HepG2 (cell line): ENCODE results near the gene USE1. TPM values are rescaled to one million over a fixed set of nuclear protein-coding genes. Genes with fewer than 3 reads are reported as not detected.
A peak's percentile ranks its signal among the peaks of the same experiment; 100 is the strongest.

ENCODE experiments used
- AGO1 ChIP-seq: fragments of 200-400 bp; formaldehyde crosslinking; IDR thresholded peaks from 2 replicates; pipeline ENCODE4 v1.6.1; 2017; ENCODE audit warnings: mild to moderate bottlenecking, low read depth, low read length, moderate library complexity; ENCODE audit not compliant: poor library complexity, severe bottlenecking
- BCL6 ChIP-seq: IDR thresholded peaks from 2 replicates; pipeline ENCODE4 v1.6.1; 2016; ENCODE audit warnings: missing genetic modification reagents, missing compliant biosample characterization
- HMG20A ChIP-seq: IDR thresholded peaks from 2 replicates; pipeline ENCODE4 v1.6.1; 2016; ENCODE audit warnings: borderline replicate concordance
- NR2F6 ChIP-seq, 2 experiments: IDR thresholded peaks; 2 replicates each; pipeline ENCODE4 v1.6.1; 2016; ENCODE audit warnings: antibody characterized with exemption in 1 of 2, mild to moderate bottlenecking in 1 of 2
- POLR2A ChIP-seq, 2 experiments: IDR thresholded peaks; 2 replicates each; pipeline ENCODE4 v1.6.1; 2011; ENCODE audit warnings: low read depth in 2 of 2, low read length in 2 of 2, mild to moderate bottlenecking in 1 of 2, moderate library complexity in 1 of 2; ENCODE audit not compliant: insufficient read depth in 1 of 2
- RARG ChIP-seq: sonication (generic); formaldehyde crosslinking; IDR thresholded peaks from 2 replicates; pipeline ENCODE4 v1.4.0; 2020; ENCODE audit warnings: low read depth, mild to moderate bottlenecking, missing genetic modification reagents
- ZBTB3 ChIP-seq: sonication (generic); formaldehyde crosslinking; IDR thresholded peaks from 2 replicates; pipeline ENCODE4 v1.4.0; 2020; ENCODE audit warnings: low read depth, mild to moderate bottlenecking, moderate library complexity, missing genetic modification reagents, borderline replicate concordance
- ZNF460 ChIP-seq: sonication (generic); formaldehyde crosslinking; IDR thresholded peaks from 2 replicates; pipeline ENCODE4 v1.5.1; 2020; ENCODE audit warnings: missing genetic modification reagents, mild to moderate bottlenecking, borderline replicate concordance
- ZNF558 ChIP-seq: sonication (generic); formaldehyde crosslinking; IDR thresholded peaks from 2 replicates; pipeline ENCODE4 v1.9.0; 2022; ENCODE audit warnings: mild to moderate bottlenecking, missing genetic modification reagents, borderline replicate concordance
- ZNF569 ChIP-seq: sonication (generic); formaldehyde crosslinking; IDR thresholded peaks from 2 replicates; pipeline ENCODE4 v1.5.0; 2020; ENCODE audit warnings: mild to moderate bottlenecking, missing genetic modification reagents, moderate library complexity, borderline replicate concordance
- ZNF605 ChIP-seq: sonication (generic); formaldehyde crosslinking; IDR thresholded peaks from 2 replicates; pipeline ENCODE4 v1.8.0; 2022; ENCODE audit warnings: mild to moderate bottlenecking, missing genetic modification reagents
- polyA plus RNA-seq, 8 experiments: library from polyadenylated mRNA; depleted of rRNA in 3 of 8; stranded (reverse) in 7 of 8; unstranded in 1 of 8; fragments of >200 nt; fragmentation: Illumina TruSeq in 4 of 8; extraction: Trizol in 4 of 8; gene quantifications; 2 replicates each; pipeline versions ENCODE4 v1.2.1 to v1.2.3, GENCODE V29; 2011 to 2016; ENCODE audit warnings: low read depth in 4 of 8, missing spikeins in 1 of 8, mixed read lengths in 1 of 8; ENCODE audit not compliant: insufficient read depth in 1 of 8
- total RNA-seq, 5 experiments: library from RNA; depleted of rRNA; stranded (reverse); fragments of >200 nt; fragmentation: Illumina TruSeq; extraction: Trizol; gene quantifications; 2 replicates each; pipeline ENCODE4 v1.2.3, GENCODE V29; 2016; ENCODE audit warnings: low read depth in 1 of 5
- TF ChIP-seq, protein P1 (sequence below): sonication (generic); formaldehyde crosslinking; IDR thresholded peaks from 2 replicates; pipeline ENCODE4 v1.5.0; 2020; ENCODE audit warnings: mild to moderate bottlenecking, missing genetic modification reagents
- TF ChIP-seq, protein P2 (sequence below): sonication (generic); formaldehyde crosslinking; conservative IDR thresholded peaks from 2 replicates; pipeline ENCODE4 v1.8.1; 2023; ENCODE audit warnings: missing genetic modification reagents
- TF ChIP-seq, protein P3 (sequence below): IDR thresholded peaks from 2 replicates; pipeline ENCODE4 v1.6.1; 2016; ENCODE audit warnings: missing genetic modification reagents, missing compliant biosample characterization
- TF ChIP-seq, protein P4 (sequence below): sonication (generic); formaldehyde crosslinking; IDR thresholded peaks from 2 replicates; pipeline ENCODE4 v1.4.0; 2020; ENCODE audit warnings: missing genetic modification reagents
- TF ChIP-seq, protein P5 (sequence below): sonication (generic); formaldehyde crosslinking; IDR thresholded peaks from 2 replicates; pipeline ENCODE4 v1.5.1; 2020; ENCODE audit warnings: missing genetic modification reagents, mild to moderate bottlenecking, borderline replicate concordance
- TF ChIP-seq, protein P6 (sequence below): sonication (generic); formaldehyde crosslinking; IDR thresholded peaks from 2 replicates; pipeline ENCODE4 v1.5.0; 2020; ENCODE audit warnings: mild to moderate bottlenecking, missing genetic modification reagents, borderline replicate concordance
- TF ChIP-seq, protein P7 (sequence below): IDR thresholded peaks from 2 replicates; pipeline ENCODE4 v1.6.1; 2012; ENCODE audit warnings: inconsistent platforms

USE1 gene
- total and polyA plus RNA-seq, 2 of the 13 experiments (the other 11 are each of a cell fraction or from before 2014, with no cell fraction given) = 9.9 to 17.6 TPM

DNA sequence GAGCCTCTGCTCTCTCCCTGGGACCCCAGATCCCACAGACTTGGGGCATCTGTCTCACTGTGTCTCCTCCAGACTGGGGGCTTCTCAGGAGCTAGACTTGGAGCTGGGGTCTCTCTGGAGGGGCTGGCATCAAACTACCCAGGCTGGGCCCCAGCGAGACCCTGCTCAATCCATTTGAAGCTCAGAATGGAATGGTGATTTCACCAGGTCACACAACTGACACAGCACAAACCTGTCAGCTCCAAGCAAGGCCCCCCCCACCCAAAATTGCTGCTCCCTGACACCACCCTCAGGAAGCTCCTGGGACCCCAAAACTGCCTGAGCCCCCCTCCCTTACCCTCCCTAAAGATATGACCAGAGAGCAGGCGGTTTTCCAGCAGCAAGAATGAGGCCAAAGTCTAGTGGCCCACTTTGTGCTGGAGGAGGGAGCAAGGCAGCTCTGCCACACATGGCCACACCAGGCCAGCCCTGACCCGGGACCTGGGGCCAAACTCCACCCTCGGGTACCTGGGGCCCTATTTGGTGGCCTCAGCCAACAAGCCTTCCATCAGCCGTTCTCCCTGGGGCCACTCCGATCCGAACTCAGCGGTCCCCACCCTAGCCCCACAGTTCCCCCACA, 28.2 kb downstream of the USE1 start (continued):
- TF ChIP-seq, protein P1, sequence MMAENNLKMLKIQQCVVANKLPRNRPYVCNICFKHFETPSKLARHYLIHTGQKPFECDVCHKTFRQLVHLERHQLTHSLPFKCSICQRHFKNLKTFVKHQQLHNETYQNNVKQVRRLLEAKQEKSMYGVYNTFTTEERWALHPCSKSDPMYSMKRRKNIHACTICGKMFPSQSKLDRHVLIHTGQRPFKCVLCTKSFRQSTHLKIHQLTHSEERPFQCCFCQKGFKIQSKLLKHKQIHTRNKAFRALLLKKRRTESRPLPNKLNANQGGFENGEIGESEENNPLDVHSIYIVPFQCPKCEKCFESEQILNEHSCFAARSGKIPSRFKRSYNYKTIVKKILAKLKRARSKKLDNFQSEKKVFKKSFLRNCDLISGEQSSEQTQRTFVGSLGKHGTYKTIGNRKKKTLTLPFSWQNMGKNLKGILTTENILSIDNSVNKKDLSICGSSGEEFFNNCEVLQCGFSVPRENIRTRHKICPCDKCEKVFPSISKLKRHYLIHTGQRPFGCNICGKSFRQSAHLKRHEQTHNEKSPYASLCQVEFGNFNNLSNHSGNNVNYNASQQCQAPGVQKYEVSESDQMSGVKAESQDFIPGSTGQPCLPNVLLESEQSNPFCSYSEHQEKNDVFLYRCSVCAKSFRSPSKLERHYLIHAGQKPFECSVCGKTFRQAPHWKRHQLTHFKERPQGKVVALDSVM (CRISPR knock-in tag) = no peak
- TF ChIP-seq NR2F6 (IDR thresholded peaks at IDR 0.05) (peak; percentile 38; the same call in 1 of the 2 replicates), NR2F6 (CRISPR knock-in tag; IDR thresholded peaks at IDR 0.05) (peak; percentile 48; the same call in 1 of the 2 replicates), POLR2A (IDR thresholded peaks at IDR 0.05; ENCODE audit: insufficient read depth in 1 of 2, low read depth in 2 of 2, low read length in 2 of 2) (peak; percentile 40 to 48; a peak in 2 of 4 replicates), BCL6 (CRISPR knock-in tag) (0 out of 2 replicates have a peak, but pooled peaks have one; percentile 17), AGO1 (no peak), ZNF605 (CRISPR knock-in tag) (no peak), ZNF569 (CRISPR knock-in tag) (no peak), ZBTB3 (CRISPR knock-in tag) (no peak), ZNF558 (CRISPR knock-in tag) (0 out of 2 replicates have a peak, but pooled peaks have one; percentile 26), HMG20A (CRISPR knock-in tag) (no peak), ZNF460 (no peak), RARG (CRISPR knock-in tag) (no peak)
- TF ChIP-seq, protein P2, sequence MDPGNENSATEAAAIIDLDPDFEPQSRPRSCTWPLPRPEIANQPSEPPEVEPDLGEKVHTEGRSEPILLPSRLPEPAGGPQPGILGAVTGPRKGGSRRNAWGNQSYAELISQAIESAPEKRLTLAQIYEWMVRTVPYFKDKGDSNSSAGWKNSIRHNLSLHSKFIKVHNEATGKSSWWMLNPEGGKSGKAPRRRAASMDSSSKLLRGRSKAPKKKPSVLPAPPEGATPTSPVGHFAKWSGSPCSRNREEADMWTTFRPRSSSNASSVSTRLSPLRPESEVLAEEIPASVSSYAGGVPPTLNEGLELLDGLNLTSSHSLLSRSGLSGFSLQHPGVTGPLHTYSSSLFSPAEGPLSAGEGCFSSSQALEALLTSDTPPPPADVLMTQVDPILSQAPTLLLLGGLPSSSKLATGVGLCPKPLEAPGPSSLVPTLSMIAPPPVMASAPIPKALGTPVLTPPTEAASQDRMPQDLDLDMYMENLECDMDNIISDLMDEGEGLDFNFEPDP (CRISPR knock-in tag) = 0 out of 2 replicates have a peak, but pooled peaks have one; percentile 7
- TF ChIP-seq, protein P3, sequence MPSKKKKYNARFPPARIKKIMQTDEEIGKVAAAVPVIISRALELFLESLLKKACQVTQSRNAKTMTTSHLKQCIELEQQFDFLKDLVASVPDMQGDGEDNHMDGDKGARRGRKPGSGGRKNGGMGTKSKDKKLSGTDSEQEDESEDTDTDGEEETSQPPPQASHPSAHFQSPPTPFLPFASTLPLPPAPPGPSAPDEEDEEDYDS (CRISPR knock-in tag) = no peak
- TF ChIP-seq, protein P4, sequence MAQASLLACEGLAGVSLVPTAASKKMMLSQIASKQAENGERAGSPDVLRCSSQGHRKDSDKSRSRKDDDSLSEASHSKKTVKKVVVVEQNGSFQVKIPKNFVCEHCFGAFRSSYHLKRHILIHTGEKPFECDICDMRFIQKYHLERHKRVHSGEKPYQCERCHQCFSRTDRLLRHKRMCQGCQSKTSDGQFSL = 0 out of 2 replicates have a peak, but pooled peaks have one; percentile 17
- TF ChIP-seq, protein P5, sequence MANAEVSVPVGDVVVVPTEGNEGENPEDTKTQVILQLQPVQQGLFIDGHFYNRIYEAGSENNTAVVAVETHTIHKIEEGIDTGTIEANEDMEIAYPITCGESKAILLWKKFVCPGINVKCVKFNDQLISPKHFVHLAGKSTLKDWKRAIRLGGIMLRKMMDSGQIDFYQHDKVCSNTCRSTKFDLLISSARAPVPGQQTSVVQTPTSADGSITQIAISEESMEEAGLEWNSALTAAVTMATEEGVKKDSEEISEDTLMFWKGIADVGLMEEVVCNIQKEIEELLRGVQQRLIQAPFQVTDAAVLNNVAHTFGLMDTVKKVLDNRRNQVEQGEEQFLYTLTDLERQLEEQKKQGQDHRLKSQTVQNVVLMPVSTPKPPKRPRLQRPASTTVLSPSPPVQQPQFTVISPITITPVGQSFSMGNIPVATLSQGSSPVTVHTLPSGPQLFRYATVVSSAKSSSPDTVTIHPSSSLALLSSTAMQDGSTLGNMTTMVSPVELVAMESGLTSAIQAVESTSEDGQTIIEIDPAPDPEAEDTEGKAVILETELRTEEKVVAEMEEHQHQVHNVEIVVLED = peak; percentile 27; the same call in 1 of the 2 replicates
- TF ChIP-seq, protein P6, sequence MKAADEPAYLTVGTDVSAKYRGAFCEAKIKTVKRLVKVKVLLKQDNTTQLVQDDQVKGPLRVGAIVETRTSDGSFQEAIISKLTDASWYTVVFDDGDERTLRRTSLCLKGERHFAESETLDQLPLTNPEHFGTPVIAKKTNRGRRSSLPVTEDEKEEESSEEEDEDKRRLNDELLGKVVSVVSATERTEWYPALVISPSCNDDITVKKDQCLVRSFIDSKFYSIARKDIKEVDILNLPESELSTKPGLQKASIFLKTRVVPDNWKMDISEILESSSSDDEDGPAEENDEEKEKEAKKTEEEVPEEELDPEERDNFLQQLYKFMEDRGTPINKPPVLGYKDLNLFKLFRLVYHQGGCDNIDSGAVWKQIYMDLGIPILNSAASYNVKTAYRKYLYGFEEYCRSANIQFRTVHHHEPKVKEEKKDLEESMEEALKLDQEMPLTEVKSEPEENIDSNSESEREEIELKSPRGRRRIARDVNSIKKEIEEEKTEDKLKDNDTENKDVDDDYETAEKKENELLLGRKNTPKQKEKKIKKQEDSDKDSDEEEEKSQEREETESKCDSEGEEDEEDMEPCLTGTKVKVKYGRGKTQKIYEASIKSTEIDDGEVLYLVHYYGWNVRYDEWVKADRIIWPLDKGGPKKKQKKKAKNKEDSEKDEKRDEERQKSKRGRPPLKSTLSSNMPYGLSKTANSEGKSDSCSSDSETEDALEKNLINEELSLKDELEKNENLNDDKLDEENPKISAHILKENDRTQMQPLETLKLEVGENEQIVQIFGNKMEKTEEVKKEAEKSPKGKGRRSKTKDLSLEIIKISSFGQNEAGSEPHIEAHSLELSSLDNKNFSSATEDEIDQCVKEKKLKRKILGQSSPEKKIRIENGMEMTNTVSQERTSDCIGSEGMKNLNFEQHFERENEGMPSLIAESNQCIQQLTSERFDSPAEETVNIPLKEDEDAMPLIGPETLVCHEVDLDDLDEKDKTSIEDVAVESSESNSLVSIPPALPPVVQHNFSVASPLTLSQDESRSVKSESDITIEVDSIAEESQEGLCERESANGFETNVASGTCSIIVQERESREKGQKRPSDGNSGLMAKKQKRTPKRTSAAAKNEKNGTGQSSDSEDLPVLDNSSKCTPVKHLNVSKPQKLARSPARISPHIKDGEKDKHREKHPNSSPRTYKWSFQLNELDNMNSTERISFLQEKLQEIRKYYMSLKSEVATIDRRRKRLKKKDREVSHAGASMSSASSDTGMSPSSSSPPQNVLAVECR = 0 out of 2 replicates have a peak, but pooled peaks have one; percentile 4
- TF ChIP-seq, protein P7, sequence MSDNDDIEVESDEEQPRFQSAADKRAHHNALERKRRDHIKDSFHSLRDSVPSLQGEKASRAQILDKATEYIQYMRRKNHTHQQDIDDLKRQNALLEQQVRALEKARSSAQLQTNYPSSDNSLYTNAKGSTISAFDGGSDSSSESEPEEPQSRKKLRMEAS = peak; percentile 62; the same call in 1 of the 2 replicates
